Upper lobe of left lung (tissue), 4 donors: ENCODE results near the gene IRF5.

Experiments used
- EP300 ChIP-seq, 4 donors: sonication (generic); formaldehyde crosslinking; IDR thresholded peaks; one replicate each; pipeline ENCODE4 v1.5.1; 2017; ENCODE audit warnings: antibody characterized with exemption in 4 of 4, control low read depth in 2 of 4
- POLR2A ChIP-seq, 4 donors: fragments of 450-650 bp; IDR thresholded peaks; one replicate each; pipeline ENCODE4 v1.5.1; 2016 to 2017; ENCODE audit warnings: antibody characterized with exemption in 4 of 4, mild to moderate bottlenecking in 2 of 4
- TF ChIP-seq, protein P1 (sequence below), 6 experiments: fragments of 450-650 bp in 4 of 6; fragments of 200-600 bp in 2 of 6; sonication (generic) in 2 of 6; IDR thresholded peaks; one replicate each; pipeline ENCODE4 v1.5.1; 2016 to 2019; ENCODE audit warnings: antibody characterized with exemption in 6 of 6

DNA sequence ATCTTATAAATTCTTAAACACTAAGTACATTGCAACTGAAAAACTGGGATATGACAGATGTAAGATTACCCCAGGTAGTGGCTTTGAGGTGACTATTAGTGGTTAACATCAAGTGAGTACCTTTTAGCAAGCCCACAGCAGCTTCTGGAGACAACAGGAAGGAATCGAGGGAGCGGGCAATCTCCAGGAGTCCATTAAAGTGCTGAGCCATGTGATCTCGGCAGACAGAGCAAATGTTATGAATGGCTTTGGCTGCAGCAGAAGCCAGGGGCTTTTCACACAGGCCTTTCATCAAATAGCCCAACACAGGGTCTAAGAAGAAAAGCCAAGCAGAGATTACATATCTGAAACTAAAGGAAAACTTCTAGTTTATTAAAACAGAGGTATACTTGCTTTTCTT is 48.9 kb downstream of the IRF5 start:
- TF ChIP-seq, protein P1, sequence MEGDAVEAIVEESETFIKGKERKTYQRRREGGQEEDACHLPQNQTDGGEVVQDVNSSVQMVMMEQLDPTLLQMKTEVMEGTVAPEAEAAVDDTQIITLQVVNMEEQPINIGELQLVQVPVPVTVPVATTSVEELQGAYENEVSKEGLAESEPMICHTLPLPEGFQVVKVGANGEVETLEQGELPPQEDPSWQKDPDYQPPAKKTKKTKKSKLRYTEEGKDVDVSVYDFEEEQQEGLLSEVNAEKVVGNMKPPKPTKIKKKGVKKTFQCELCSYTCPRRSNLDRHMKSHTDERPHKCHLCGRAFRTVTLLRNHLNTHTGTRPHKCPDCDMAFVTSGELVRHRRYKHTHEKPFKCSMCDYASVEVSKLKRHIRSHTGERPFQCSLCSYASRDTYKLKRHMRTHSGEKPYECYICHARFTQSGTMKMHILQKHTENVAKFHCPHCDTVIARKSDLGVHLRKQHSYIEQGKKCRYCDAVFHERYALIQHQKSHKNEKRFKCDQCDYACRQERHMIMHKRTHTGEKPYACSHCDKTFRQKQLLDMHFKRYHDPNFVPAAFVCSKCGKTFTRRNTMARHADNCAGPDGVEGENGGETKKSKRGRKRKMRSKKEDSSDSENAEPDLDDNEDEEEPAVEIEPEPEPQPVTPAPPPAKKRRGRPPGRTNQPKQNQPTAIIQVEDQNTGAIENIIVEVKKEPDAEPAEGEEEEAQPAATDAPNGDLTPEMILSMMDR (IDR thresholded peaks at IDR 0.05), result no peak
- TF ChIP-seq POLR2A (IDR thresholded peaks at IDR 0.05) (no peak), EP300 (IDR thresholded peaks at IDR 0.05) (no peak)
